ENCODE results near the gene TPSG1.
A peak's percentile ranks its signal among the peaks of the same experiment; 100 is the strongest.
"Not testable (repeated sequence)": the region's sequence is repeated elsewhere in the genome, so short reads cannot be mapped to it uniquely, and the experiment has no call there.

Gene TPSG1

GRCh38 chr16:1197237-1197866 lies 27.7 kb downstream of the TPSG1 start:
- no peak for DNase-seq (ENCODE audit: low read depth in 3 of 3, low spot score in 1 of 3)

- DNase-seq (ENCODE audit: low read depth in 3 of 3, low spot score in 1 of 3): no peak
These were observed 28.6 kb downstream of the TPSG1 start for GRCh38 chr16:1196494-1196893.

- DNase-seq (ENCODE audit: low read depth in 3 of 3, low spot score in 1 of 3): no peak
These were observed 29.7 kb downstream of the TPSG1 start for GRCh38 chr16:1195393-1195666.

- peak in 1 of 3 donors; percentile 16 for DNase-seq (ENCODE audit: low read depth in 3 of 3, low spot score in 1 of 3)
These were observed 30.2 kb downstream of the TPSG1 start for GRCh38 chr16:1194665-1195392.

- no peak for DNase-seq (ENCODE audit: low read depth in 3 of 3, low spot score in 1 of 3)
These were observed 31.1 kb downstream of the TPSG1 start for GRCh38 chr16:1193825-1194581.

GRCh38 chr16:1193143-1193824 lies 31.8 kb downstream of the TPSG1 start:
- DNase-seq (ENCODE audit: low read depth in 3 of 3, low spot score in 1 of 3): no peak

- DNase-seq (ENCODE audit: low read depth in 3 of 3, low spot score in 1 of 3): no peak
These were observed 32.5 kb downstream of the TPSG1 start for GRCh38 chr16:1192384-1193073.

GRCh38 chr16:1190789-1191188 lies 34.3 kb downstream of the TPSG1 start:
- DNase-seq (ENCODE audit: low read depth in 3 of 3, low spot score in 1 of 3): not testable (repeated sequence)

GRCh38 chr16:1189455-1189854 lies 35.6 kb downstream of the TPSG1 start:
- no peak for DNase-seq (ENCODE audit: low read depth in 3 of 3, low spot score in 1 of 3)

GRCh38 chr16:1188432-1189189 lies 36.5 kb downstream of the TPSG1 start:
- DNase-seq (ENCODE audit: low read depth in 3 of 3, low spot score in 1 of 3): peak in 2 of 3 donors; percentile 4 to 20

- DNase-seq (ENCODE audit: low read depth in 3 of 3, low spot score in 1 of 3): not testable (repeated sequence)
These were observed 39.4 kb downstream of the TPSG1 start for GRCh38 chr16:1185460-1186207.

- no peak for DNase-seq (ENCODE audit: low read depth in 3 of 3, low spot score in 1 of 3)
These were observed 40.1 kb downstream of the TPSG1 start for GRCh38 chr16:1184980-1185379.

GRCh38 chr16:1184156-1184868 lies 40.8 kb downstream of the TPSG1 start:
- no peak for DNase-seq (ENCODE audit: low read depth in 3 of 3, low spot score in 1 of 3)

GRCh38 chr16:1182950-1183907 lies 41.8 kb downstream of the TPSG1 start:
- DNase-seq (ENCODE audit: low read depth in 3 of 3, low spot score in 1 of 3): no peak

- no peak for DNase-seq (ENCODE audit: low read depth in 3 of 3, low spot score in 1 of 3)
These were observed 42.8 kb downstream of the TPSG1 start for GRCh38 chr16:1182316-1182671.

- no peak for DNase-seq (ENCODE audit: low read depth in 3 of 3, low spot score in 1 of 3)
These were observed 43.4 kb downstream of the TPSG1 start for GRCh38 chr16:1181404-1182315.
